GM12878 (cell line): ENCODE measurements around the gene POLRMT. TPM values are rescaled to one million over a fixed set of nuclear protein-coding genes. Genes with fewer than 3 reads are reported as not detected.

Experiments used
- ASH2L ChIP-seq: fragments of 300-600, 200-600 bp; sonication (generic); IDR thresholded peaks from 2 replicates; pipeline ENCODE4 v1.6.1; 2017; ENCODE audit warnings: low read depth, mild to moderate bottlenecking, borderline replicate concordance
- BHLHE40 ChIP-seq, 2 experiments: fragments of 450-650 bp in 1 of 2; IDR thresholded peaks; 2 replicates each; pipeline ENCODE4 v1.6.1; 2011 to 2017; ENCODE audit warnings: low read depth in 2 of 2, borderline replicate concordance in 1 of 2, improper control_type of control experiment in 1 of 2, low read length in 1 of 2, mild to moderate bottlenecking in 1 of 2
- CBFB ChIP-seq: IDR thresholded peaks from 2 replicates; pipeline ENCODE4 v1.6.1; 2016; ENCODE audit warnings: antibody characterized with exemption, low read depth
- EED ChIP-seq: sonication (generic); IDR thresholded peaks from 2 replicates; pipeline ENCODE4 v1.6.1; 2016; ENCODE audit warnings: antibody characterized with exemption, low read depth
- FOXM1 ChIP-seq: IDR thresholded peaks from 2 replicates; pipeline ENCODE4 v1.6.1; 2012; ENCODE audit warnings: low read depth, mild to moderate bottlenecking, inconsistent platforms, low read length, moderate library complexity
- GATAD2B ChIP-seq: fragments of 450-650 bp; conservative IDR thresholded peaks from 2 replicates; pipeline ENCODE4 v1.6.1; 2017; ENCODE audit warnings: low read depth, mild to moderate bottlenecking, moderate library complexity
- IRF5 ChIP-seq: fragments of 450-650 bp; IDR thresholded peaks from 2 replicates; pipeline ENCODE4 v1.6.1; 2017; ENCODE audit warnings: borderline replicate concordance
- JUNB ChIP-seq: IDR thresholded peaks from 2 replicates; pipeline ENCODE4 v1.6.1; 2016; ENCODE audit warnings: antibody characterized with exemption, mild to moderate bottlenecking
- KAT2A ChIP-seq: conservative IDR thresholded peaks from 2 replicates; pipeline ENCODE4 v1.6.1; 2011; ENCODE audit warnings: low read depth, low read length; ENCODE audit not compliant: control insufficient read depth
- MTA2 ChIP-seq: fragments of 450-650 bp; IDR thresholded peaks from 2 replicates; pipeline ENCODE4 v1.6.1; 2016; ENCODE audit warnings: low read depth, mild to moderate bottlenecking, moderate library complexity
- MYC ChIP-seq: IDR thresholded peaks from 2 replicates; pipeline ENCODE4 v1.6.1; 2011; ENCODE audit warnings: mild to moderate bottlenecking, low read length, moderate library complexity, inconsistent platforms; ENCODE audit not compliant: insufficient read depth, insufficient replicate concordance, insufficient read length, severe bottlenecking
- NBN ChIP-seq: fragments of 450-650 bp; IDR thresholded peaks from 2 replicates; pipeline ENCODE4 v1.6.1; 2016
- NFIC ChIP-seq: IDR thresholded peaks from 2 replicates; pipeline ENCODE4 v1.6.1; 2012; ENCODE audit warnings: low read depth, mild to moderate bottlenecking, inconsistent platforms, low read length, moderate library complexity
- NFYA ChIP-seq: IDR thresholded peaks from 2 replicates; pipeline ENCODE4 v1.6.1; 2011; ENCODE audit warnings: low read depth, mild to moderate bottlenecking, low read length, improper control_type of control experiment, borderline replicate concordance
- NFYB ChIP-seq: IDR thresholded peaks from 2 replicates; pipeline ENCODE4 v1.6.1; 2011; ENCODE audit warnings: low read depth, mild to moderate bottlenecking, low read length, improper control_type of control experiment, moderate library complexity; ENCODE audit not compliant: insufficient read depth
- PRDM15 ChIP-seq: fragments of 450-650 bp; formaldehyde crosslinking; IDR thresholded peaks from 2 replicates; pipeline ENCODE4 v1.4.0; 2020; ENCODE audit warnings: mild to moderate bottlenecking, moderate library complexity
- SIN3A ChIP-seq: IDR thresholded peaks from 2 replicates; pipeline ENCODE4 v1.6.1; 2012; ENCODE audit warnings: low read depth, low read length, improper control_type of control experiment
- ZBTB11 ChIP-seq: fragments of 450-650 bp; formaldehyde crosslinking; IDR thresholded peaks from 2 replicates; pipeline ENCODE4 v1.5.0; 2022; ENCODE audit warnings: mild to moderate bottlenecking, missing genetic modification characterization
- ZNF622 ChIP-seq: fragments of 450-650 bp; IDR thresholded peaks from 2 replicates; pipeline ENCODE4 v1.6.1; 2017; ENCODE audit warnings: mild to moderate bottlenecking, inconsistent platforms
- polyA plus RNA-seq, 11 experiments: library from polyadenylated mRNA; depleted of rRNA in 4 of 11; unstranded in 6 of 11; stranded (reverse) in 5 of 11; fragments of >200 nt; fragmentation: Nextera tagmentation in 4 of 11; fragmentation: Illumina TruSeq in 1 of 11; extraction: Ambion mirVana in 4 of 11; extraction: Trizol in 1 of 11; gene quantifications; 1 replicate in 1 of 11; 2 replicates in 10 of 11; pipeline versions ENCODE4 v1.2.1 to v1.2.3, GENCODE V29; 2011 to 2016; ENCODE audit warnings: inconsistent platforms in 2 of 11, missing spikeins in 2 of 11, low read depth in 1 of 11
- total RNA-seq, 4 experiments: library from RNA; depleted of rRNA in 3 of 4; stranded (reverse); fragments of >200 nt in 3 of 4; fragmentation: Illumina TruSeq in 1 of 4; extraction: Trizol in 1 of 4; gene quantifications; 2 replicates each; pipeline versions ENCODE4 v1.2.1 to v1.2.3, GENCODE V29; 2013 to 2021
- TF ChIP-seq, protein P1 (sequence below): IDR thresholded peaks from 2 replicates; pipeline ENCODE4 v1.6.1; 2011; ENCODE audit warnings: low read depth, mild to moderate bottlenecking, low read length, moderate library complexity, borderline replicate concordance; ENCODE audit errors: extremely low read depth

Gene POLRMT
- total and polyA plus RNA-seq, 10 of the 15 experiments (the other 5 are each of a cell fraction or from before 2014, with no cell fraction given) = 9.9 to 57.6 (median 34.6) TPM

DNA sequence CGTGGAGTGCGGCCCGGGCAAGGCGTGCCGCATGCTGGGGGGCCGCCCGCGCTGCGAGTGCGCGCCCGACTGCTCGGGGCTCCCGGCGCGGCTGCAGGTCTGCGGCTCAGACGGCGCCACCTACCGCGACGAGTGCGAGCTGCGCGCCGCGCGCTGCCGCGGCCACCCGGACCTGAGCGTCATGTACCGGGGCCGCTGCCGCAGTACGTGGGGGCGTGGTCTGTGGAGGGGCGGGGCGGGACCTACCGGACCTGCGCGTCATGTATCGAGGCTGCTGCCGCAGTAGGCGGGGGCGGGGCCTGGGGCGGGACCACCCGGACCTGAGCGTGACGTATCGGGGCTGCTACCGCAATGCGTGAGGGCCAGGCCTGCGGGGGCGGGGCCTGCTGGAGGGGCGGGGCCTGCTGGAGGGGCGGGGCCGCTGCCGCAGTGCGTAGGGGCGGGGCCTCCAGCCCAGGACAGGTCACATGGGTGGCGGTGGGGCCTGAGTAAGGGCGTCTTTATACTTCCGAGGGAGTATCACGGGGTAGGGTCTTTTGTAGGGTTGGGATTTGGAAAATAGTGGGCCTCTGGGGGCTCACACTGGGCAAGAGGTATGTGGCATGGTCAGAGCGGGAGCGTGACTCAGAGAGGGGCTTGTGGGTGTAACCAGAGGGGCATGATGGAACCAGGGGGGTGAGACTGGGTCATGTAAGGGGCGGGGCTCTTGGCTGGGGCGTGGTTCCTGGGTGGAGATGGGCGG is 47.1 kb upstream of the POLRMT start (continued):
- TF ChIP-seq NFYB (no peak), ZNF622 (no peak), NFIC (no peak), NBN (peak; percentile 87), SIN3A (no peak), IRF5 (no peak), EED (no peak), FOXM1 (no peak), NFYA (no peak), BHLHE40 (IDR thresholded peaks at IDR 0.05; ENCODE audit: borderline replicate concordance in 1 of 2, low read depth in 2 of 2, low read length in 1 of 2) (peak; percentile 63 to 84; a peak in 3 of 4 replicates), GATAD2B (no peak; the same call in 1 of the 2 replicates), JUNB (no peak), PRDM15 (CRISPR knock-in tag) (no peak), MYC (no peak), ASH2L (no peak), MTA2 (no peak), CBFB (no peak), ZBTB11 (CRISPR knock-in tag) (no peak), KAT2A (no peak)
- TF ChIP-seq, protein P1, sequence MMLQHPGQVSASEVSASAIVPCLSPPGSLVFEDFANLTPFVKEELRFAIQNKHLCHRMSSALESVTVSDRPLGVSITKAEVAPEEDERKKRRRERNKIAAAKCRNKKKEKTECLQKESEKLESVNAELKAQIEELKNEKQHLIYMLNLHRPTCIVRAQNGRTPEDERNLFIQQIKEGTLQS = peak; percentile 48; the same call in 1 of the 2 replicates
